ENCODE data around the gene CHRNB2. TPM values are rescaled to one million over a fixed set of nuclear protein-coding genes. Genes with fewer than 3 reads are reported as not detected.
A peak's percentile ranks its signal among the peaks of the same experiment; 100 is the strongest.

Gene CHRNB2
- total RNA-seq, 2 donors from 2014 or later = 0.18 to 0.55 TPM

DNA sequence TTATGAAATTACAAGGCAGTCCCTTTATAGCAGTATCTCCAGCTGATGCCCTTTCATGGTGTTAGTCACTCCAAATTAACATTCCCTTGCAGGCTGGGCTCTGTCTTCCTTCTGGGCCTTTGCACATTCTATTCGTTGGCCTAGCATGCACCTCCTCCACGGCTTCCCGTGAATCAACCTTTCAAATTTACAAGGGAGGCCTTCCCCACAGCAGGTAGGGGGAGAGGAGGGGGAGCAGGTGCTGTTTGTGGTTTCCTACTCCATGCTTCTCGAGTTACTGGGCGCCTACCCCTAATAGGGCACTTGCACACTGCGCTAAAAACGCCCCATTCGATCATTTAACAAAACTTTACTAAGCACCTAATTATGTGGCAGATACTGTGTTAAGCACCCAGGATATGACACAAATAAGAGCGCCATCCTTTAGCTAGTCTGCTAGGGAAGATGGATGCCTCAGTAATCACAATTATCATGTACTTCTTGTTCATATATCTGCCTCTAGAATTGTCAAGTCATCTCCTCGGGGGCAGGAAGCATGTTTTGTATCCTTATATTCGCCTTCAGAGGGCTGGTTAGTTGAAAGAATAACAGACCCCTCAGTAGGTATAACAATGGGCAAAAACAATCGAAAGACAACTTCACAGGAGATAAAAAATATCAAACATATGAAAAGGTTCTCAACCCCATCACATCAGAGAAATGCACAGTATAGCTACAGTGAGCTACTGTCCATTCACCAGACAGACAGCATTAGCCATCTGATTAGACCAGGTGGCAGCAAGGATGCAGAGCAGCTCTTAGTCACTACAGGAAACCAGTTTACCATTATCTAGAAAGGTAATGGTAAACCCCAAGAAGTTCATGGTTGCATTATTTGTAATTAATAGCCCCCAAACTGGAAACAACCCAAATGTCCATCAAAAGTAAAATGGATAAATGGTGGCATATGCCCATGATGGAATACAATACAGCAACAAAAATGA, 42.1 kb downstream of the CHRNB2 start:
- Histone ChIP-seq H3K4me1 (ENCODE audit: control insufficient read depth, insufficient read depth, low read length) (peaks cover 18% of the 10 kb centered on the region), H3K36me3 (ENCODE audit: control insufficient read depth, insufficient read depth, low read length) (peaks cover 12% of the 10 kb centered on the region), H3K27ac (ENCODE audit: low read depth, low read length) (no peak overlapping the region), H3K9me3 (ENCODE audit: control insufficient read depth, low read length) (no peaks in the 10 kb centered on the region), H3K9ac (ENCODE audit: extremely low read depth, low read length, poor library complexity, severe bottlenecking) (no peak overlapping the region), H3K27me3 (ENCODE audit: control insufficient read depth, insufficient read depth, low read length, poor library complexity, severe bottlenecking) (no peaks in the 10 kb centered on the region), H3K4me3 (ENCODE audit: low read length) (no peak overlapping the region)
- peaks cover 24% of the 10 kb centered on the region for H3K27me3 Mint-ChIP-seq (ENCODE audit: insufficient read depth)
- DNase-seq = peak; percentile 85
- peaks cover 9% of the 10 kb centered on the region for H3K36me3 Mint-ChIP-seq (ENCODE audit: low read depth)
- no peaks in the 10 kb centered on the region for H3K9me3 Mint-ChIP-seq
- H3K27ac Mint-ChIP-seq = peak overlapping the region; percentile 95
- WGBS, 2 experiments (ENCODE audit: insufficient coverage in 1 of 2, insufficient read length in 1 of 2) = 20 to 43% methylated on average over 5 to 12 of the region's 12 CpGs
- TF ChIP-seq, protein P1, sequence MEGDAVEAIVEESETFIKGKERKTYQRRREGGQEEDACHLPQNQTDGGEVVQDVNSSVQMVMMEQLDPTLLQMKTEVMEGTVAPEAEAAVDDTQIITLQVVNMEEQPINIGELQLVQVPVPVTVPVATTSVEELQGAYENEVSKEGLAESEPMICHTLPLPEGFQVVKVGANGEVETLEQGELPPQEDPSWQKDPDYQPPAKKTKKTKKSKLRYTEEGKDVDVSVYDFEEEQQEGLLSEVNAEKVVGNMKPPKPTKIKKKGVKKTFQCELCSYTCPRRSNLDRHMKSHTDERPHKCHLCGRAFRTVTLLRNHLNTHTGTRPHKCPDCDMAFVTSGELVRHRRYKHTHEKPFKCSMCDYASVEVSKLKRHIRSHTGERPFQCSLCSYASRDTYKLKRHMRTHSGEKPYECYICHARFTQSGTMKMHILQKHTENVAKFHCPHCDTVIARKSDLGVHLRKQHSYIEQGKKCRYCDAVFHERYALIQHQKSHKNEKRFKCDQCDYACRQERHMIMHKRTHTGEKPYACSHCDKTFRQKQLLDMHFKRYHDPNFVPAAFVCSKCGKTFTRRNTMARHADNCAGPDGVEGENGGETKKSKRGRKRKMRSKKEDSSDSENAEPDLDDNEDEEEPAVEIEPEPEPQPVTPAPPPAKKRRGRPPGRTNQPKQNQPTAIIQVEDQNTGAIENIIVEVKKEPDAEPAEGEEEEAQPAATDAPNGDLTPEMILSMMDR (conservative IDR thresholded peaks at IDR 0.05) = no peak
- H3K4me1 Mint-ChIP-seq = peaks cover 47% of the 10 kb centered on the region
- peak overlapping the region; percentile 77 for H3K4me3 Mint-ChIP-seq

- H3K27ac ChIP-seq (ENCODE audit: low read depth, low read length) = no peak overlapping the region
- Mint-ChIP-seq H3K4me3 (no peak overlapping the region), H3K27me3 (ENCODE audit: insufficient read depth) (peaks cover 9% of the 10 kb centered on the region), H3K4me1 (peaks cover 50% of the 10 kb centered on the region), H3K9me3 (no peaks in the 10 kb centered on the region), H3K36me3 (ENCODE audit: low read depth) (no peaks in the 10 kb centered on the region), H3K27ac (peak overlapping the region; percentile 44)
- peak overlapping the region; percentile 44 for H3K4me3 ChIP-seq (ENCODE audit: low read length)
- H3K9ac ChIP-seq (ENCODE audit: extremely low read depth, low read length, poor library complexity, severe bottlenecking) = no peak overlapping the region
- no peaks in the 10 kb centered on the region for H3K27me3 ChIP-seq (ENCODE audit: control insufficient read depth, insufficient read depth, low read length, poor library complexity, severe bottlenecking)
- H3K4me1 ChIP-seq (ENCODE audit: control insufficient read depth, insufficient read depth, low read length) = peaks cover 20% of the 10 kb centered on the region
- H3K9me3 ChIP-seq (ENCODE audit: control insufficient read depth, low read length) = no peaks in the 10 kb centered on the region
- TF ChIP-seq, protein P1 (conservative IDR thresholded peaks at IDR 0.05) = no peak
- no peak for DNase-seq
- WGBS, 2 experiments (ENCODE audit: insufficient coverage in 1 of 2, insufficient read length in 1 of 2) = 35 to 36% methylated on average over 7 to 8 of the region's 10 CpGs
- H3K36me3 ChIP-seq (ENCODE audit: control insufficient read depth, insufficient read depth, low read length) = no peaks in the 10 kb centered on the region
These were observed 43.7 kb downstream of the CHRNB2 start for GRCh38 chr1:154611150-154611862.

DNA sequence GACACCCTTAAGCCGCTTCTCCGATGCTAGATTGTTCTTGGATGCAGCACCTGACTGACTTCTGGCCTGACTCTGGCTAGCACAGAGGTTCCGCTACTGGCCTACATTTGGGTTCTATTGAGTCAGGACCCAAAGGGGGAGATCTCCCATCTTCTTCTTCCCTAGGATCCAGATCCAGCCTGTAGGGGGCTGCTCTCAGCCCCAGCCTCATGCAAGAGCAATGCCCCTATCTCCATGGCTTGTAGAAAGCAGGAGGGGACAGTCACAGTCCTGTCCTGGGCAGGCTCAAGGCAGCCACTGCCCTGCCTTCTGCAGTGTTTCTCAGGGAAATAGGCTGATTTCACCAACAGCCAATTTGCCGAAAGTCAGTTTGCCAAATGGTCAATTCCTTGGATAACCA, 46.7 kb downstream of the CHRNB2 start:
- H3K27ac Mint-ChIP-seq = no peak overlapping the region
- peak; percentile 73 for DNase-seq

More for the DNA sequence above, 46.7 kb downstream of the CHRNB2 start:
- H3K4me3 ChIP-seq (ENCODE audit: low read length) = no peak overlapping the region
- H3K36me3 ChIP-seq (ENCODE audit: control insufficient read depth, insufficient read depth, low read length) = peaks cover 3% of the 10 kb centered on the region
- TF ChIP-seq, protein P1 (conservative IDR thresholded peaks at IDR 0.05) = peak; percentile 63
- no peak overlapping the region for H3K27ac ChIP-seq (ENCODE audit: low read depth, low read length)
- Mint-ChIP-seq H3K9me3 (no peaks in the 10 kb centered on the region), H3K4me1 (peaks cover 48% of the 10 kb centered on the region), H3K4me3 (no peak overlapping the region), H3K27me3 (ENCODE audit: insufficient read depth) (peaks cover 5% of the 10 kb centered on the region), H3K36me3 (ENCODE audit: low read depth) (no peaks in the 10 kb centered on the region)
- 93 to 100% methylated on average over 4 of the region's 4 CpGs for WGBS, 2 experiments (ENCODE audit: insufficient coverage in 1 of 2, insufficient read length in 1 of 2)
- no peaks in the 10 kb centered on the region for H3K27me3 ChIP-seq (ENCODE audit: control insufficient read depth, insufficient read depth, low read length, poor library complexity, severe bottlenecking)
- H3K9me3 ChIP-seq (ENCODE audit: control insufficient read depth, low read length) = no peaks in the 10 kb centered on the region
- no peak overlapping the region for H3K9ac ChIP-seq (ENCODE audit: extremely low read depth, low read length, poor library complexity, severe bottlenecking)
- peaks cover 23% of the 10 kb centered on the region for H3K4me1 ChIP-seq (ENCODE audit: control insufficient read depth, insufficient read depth, low read length)
